LNCaP clone FGC (cell line): ENCODE data around the gene SLC17A4.
"Not testable (repeated sequence)": the region's sequence is repeated elsewhere in the genome, so short reads cannot be mapped to it uniquely, and the experiment has no call there.

Source experiments
- DNase-seq: peaks from one replicate; pipeline ENCODE4 v3.0.0-alpha.2; 2011; ENCODE audit warnings: low read depth
- H3K4me3 ChIP-seq: 2 replicates; pipeline ENCODE4 v1.5.1; 2011; ENCODE audit warnings: mild to moderate bottlenecking, low read depth, low read length, control low read depth
- CTCF ChIP-seq: IDR thresholded peaks from 2 replicates; pipeline ENCODE4 v1.5.1; 2012; ENCODE audit warnings: mild to moderate bottlenecking; ENCODE audit not compliant: control insufficient read depth, insufficient read depth; ENCODE audit errors: extremely low read depth

The SLC17A4 gene

DNA sequence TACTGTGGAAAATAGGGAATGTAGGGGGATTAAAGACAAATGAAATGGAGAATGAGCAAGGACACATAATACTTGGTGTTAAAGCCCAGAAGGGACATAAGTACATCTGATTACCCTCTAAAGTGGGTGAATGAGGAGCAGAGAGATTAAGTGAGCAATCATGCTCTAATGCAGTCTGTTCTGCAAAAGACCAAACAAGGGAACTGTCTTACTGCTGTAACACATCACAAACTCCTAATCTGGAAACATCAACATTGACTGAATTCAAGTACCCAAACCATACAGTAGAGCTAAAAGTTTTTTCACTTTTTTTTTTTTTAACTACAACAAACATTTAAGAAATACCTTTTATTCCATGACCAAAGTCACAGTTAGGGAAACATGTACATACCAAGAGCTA lies 19.3 kb upstream of the SLC17A4 start:
- DNase-seq, result no peak
- no peak overlapping the region for H3K4me3 ChIP-seq
- TF ChIP-seq CTCF, result no peak

DNA sequence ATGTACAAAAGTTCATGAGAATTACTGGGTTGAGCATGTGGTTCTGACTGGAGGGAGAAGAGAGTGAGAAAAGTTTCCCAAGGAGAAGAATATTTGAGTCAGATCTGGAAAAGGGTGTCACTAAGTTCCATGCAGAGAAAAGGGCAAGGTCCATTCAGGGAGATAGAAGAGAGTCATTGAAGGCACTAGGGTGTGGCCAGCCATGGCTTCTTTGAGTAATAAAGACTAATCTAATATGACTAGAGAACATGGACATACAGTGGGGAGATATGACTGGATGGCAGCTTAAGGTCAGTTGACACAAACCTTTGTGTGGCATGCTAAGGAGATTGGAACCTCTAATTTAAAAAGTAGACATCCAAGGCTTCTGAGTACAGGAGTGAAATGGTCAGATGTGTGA lies 10.7 kb upstream of the SLC17A4 start:
- DNase-seq, result no peak
- no peak overlapping the region for H3K4me3 ChIP-seq
- TF ChIP-seq CTCF, result no peak

DNA sequence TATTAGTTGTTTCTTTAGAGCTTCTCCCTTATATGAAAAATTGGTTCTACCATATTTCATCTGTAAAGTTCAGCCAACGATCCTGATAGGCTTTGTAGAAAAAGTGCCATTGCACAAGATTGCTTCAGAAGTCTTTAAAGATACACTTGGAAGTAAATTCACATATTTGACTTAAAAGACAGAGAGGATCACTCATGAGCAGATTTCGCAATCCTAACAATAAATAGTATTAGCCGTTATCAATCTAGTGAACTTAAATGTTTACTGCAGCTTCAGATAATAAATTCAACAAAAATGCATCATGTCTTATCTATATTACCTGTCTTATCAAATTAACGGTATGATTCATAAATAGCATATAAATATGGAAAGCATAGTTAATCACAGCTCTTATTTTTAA lies 8.7 kb upstream of the SLC17A4 start:
- no peak overlapping the region for H3K4me3 ChIP-seq
- no peak for TF ChIP-seq CTCF
- DNase-seq, result no peak

- no peak for TF ChIP-seq CTCF
- no peak for DNase-seq
- no peak overlapping the region for H3K4me3 ChIP-seq
Measured at GRCh38 chr6:25746968-25747367, 7.6 kb upstream of the SLC17A4 start.

GRCh38 chr6:25747477-25747876 lies 7.1 kb upstream of the SLC17A4 start:
- no peak overlapping the region for H3K4me3 ChIP-seq
- no peak for TF ChIP-seq CTCF
- no peak for DNase-seq

- TF ChIP-seq CTCF, result no peak
- H3K4me3 ChIP-seq, result no peak overlapping the region
- DNase-seq, result no peak
Measured at GRCh38 chr6:25748049-25748448, 6.5 kb upstream of the SLC17A4 start.

- DNase-seq, H3K4me3 ChIP-seq: not testable (repeated sequence)
Measured at GRCh38 chr6:25748601-25749517, 5.7 kb upstream of the SLC17A4 start.
